ENCODE results near the gene SKI.

DNA sequence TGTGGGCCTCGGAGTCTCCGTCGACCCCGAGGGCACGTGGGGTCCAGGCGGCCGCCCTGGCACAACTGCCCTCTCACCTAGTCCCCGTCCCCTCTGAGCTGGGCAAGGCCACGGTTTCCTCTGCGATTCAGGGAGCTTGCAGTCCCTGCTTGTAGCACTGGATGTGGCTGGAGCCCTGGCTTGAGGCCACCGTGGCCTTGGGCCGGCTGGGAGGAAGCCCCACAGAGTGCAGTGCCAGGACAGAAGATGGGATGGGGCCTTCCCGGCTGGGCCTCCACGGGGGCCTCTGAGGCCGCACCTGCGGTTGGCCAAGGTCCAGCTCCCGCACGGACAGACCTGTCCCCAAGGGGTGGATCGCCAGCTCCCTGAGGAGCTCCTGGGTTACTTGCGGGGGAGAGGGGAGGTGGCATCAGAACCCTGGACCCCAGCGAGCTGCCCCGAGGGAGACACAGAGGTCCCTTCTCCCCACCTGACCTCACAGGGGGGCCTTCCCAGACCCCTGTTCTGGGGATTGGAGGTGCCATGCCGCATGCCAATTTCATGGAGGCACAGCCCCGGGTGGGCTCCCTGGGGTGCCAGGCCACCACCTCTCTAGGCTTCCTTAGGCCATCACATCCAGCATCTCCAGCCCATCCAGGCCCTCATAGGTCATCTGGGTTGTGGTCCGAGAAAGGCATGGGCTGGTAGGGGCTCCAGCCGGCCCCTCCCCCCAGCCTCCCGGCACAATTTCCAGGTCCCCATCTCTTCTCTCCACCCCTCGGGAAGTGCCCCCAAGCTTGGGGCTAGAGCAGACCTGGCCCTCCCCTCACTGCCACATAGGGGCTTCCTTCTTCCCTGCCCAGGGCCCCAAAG, 82.4 kb downstream of the SKI start:
- no peak for TF ChIP-seq CTCF (conservative IDR thresholded peaks at IDR 0.05; ENCODE audit: low read length)
- no peak for TF ChIP-seq EZH2phosphoT487 (IDR thresholded peaks at IDR 0.05; ENCODE audit: borderline replicate concordance, low read depth, low read length)

Data from OCI-LY7 (cell line).